Stimulated activated CD4-positive, alpha-beta T cell treated with anti-CD3 and anti-CD28 coated beads, Interleukin-1b, Interleukin-23, amount 100 ng/mL, for 24 hours (primary cell): ENCODE results near the gene SLC7A1.
"Not testable (repeated sequence)": the region's sequence is repeated elsewhere in the genome, so short reads cannot be mapped to it uniquely, and the experiment has no call there.

Experiments
- DNase-seq, 4 experiments: peaks; one replicate each; pipeline ENCODE4 v3.0.0-alpha.2; 2020; ENCODE audit warnings: low read depth in 4 of 4, low spot score in 1 of 4

Gene SLC7A1

GRCh38 chr13:29595380-29596063, at the start of gene SLC7A1:
Gene SLC7A1, minus strand, starts transcription at chr13:29595688. Its CDS starts 59,500 bp downstream, at chr13:29536188.
- DNase-seq = peak; percentile 67 to 83 (median 74)

- no peak for DNase-seq
Measured at GRCh38 chr13:29640665-29641064, 45.2 kb upstream of the SLC7A1 start.

GRCh38 chr13:29636831-29637230, 41.3 kb upstream of the SLC7A1 start:
- not testable (repeated sequence) for DNase-seq

- no peak for DNase-seq
Measured at GRCh38 chr13:29624997-29625396, 29.5 kb upstream of the SLC7A1 start.

GRCh38 chr13:29621841-29622240, 26.4 kb upstream of the SLC7A1 start:
- no peak for DNase-seq

GRCh38 chr13:29621051-29621800, 25.7 kb upstream of the SLC7A1 start:
- DNase-seq = no peak

- no peak for DNase-seq
Measured at GRCh38 chr13:29619995-29620394, 24.5 kb upstream of the SLC7A1 start.

GRCh38 chr13:29613101-29613500, 17.6 kb upstream of the SLC7A1 start:
- no peak for DNase-seq

GRCh38 chr13:29607465-29607864, 12.0 kb upstream of the SLC7A1 start:
- DNase-seq = no peak

- no peak for DNase-seq
Measured at GRCh38 chr13:29605860-29606526, 10.5 kb upstream of the SLC7A1 start.

- no peak for DNase-seq
Measured at GRCh38 chr13:29598321-29598720, 2.8 kb upstream of the SLC7A1 start.

GRCh38 chr13:29597706-29598105, 2.2 kb upstream of the SLC7A1 start:
- no peak for DNase-seq

- DNase-seq = no peak
Measured at GRCh38 chr13:29597246-29597645, 1.8 kb upstream of the SLC7A1 start.

- no peak for DNase-seq
Measured at GRCh38 chr13:29596064-29596418, 553 bp upstream of the SLC7A1 start.

GRCh38 chr13:29594710-29595379, 643 bp downstream of the SLC7A1 start:
- peak; percentile 47 to 60 (median 54) for DNase-seq

- DNase-seq = peak in 3 of 4 experiments; percentile 9 to 34 (median 21)
Measured at GRCh38 chr13:29594303-29594709, 1.2 kb downstream of the SLC7A1 start.

GRCh38 chr13:29593605-29594297, 1.7 kb downstream of the SLC7A1 start:
- no peak for DNase-seq

- DNase-seq = no peak
Measured at GRCh38 chr13:29591310-29591709, 4.2 kb downstream of the SLC7A1 start.

GRCh38 chr13:29589967-29590366, 5.5 kb downstream of the SLC7A1 start:
- no peak for DNase-seq

GRCh38 chr13:29589234-29589633, 6.3 kb downstream of the SLC7A1 start:
- DNase-seq = no peak

- DNase-seq = no peak
Measured at GRCh38 chr13:29587645-29588044, 7.8 kb downstream of the SLC7A1 start.
